HG03457 (cell line): ENCODE data around the gene TPGS1.

ENCODE experiments used
- ATAC-seq: cut with Tn5 transposase; IDR thresholded peaks from one replicate; pipeline ENCODE4 v1.9.1; 2021; ENCODE audit warnings: moderate number of reproducible peaks; ENCODE audit not compliant: unreplicated experiment

The TPGS1 gene

GRCh38 chr19:517721-518597 lies 10.7 kb downstream of the TPGS1 start:
- ATAC-seq: no peak

GRCh38 chr19:518598-519231 lies 11.4 kb downstream of the TPGS1 start:
- ATAC-seq: no peak

GRCh38 chr19:519449-519865 lies 12.2 kb downstream of the TPGS1 start:
- ATAC-seq: no peak

- no peak for ATAC-seq
Measured at GRCh38 chr19:522726-523125, 15.4 kb downstream of the TPGS1 start.

GRCh38 chr19:524062-524674 lies 16.9 kb downstream of the TPGS1 start:
- ATAC-seq: no peak

GRCh38 chr19:525029-525428 lies 17.7 kb downstream of the TPGS1 start:
- no peak for ATAC-seq

- no peak for ATAC-seq
Measured at GRCh38 chr19:525857-526419, 18.6 kb downstream of the TPGS1 start.

- no peak for ATAC-seq
Measured at GRCh38 chr19:530134-531008, 23.1 kb downstream of the TPGS1 start.

GRCh38 chr19:531009-531752 lies 23.9 kb downstream of the TPGS1 start:
- ATAC-seq: peak; percentile 42

- ATAC-seq: no peak
Measured at GRCh38 chr19:531753-532560, 24.7 kb downstream of the TPGS1 start, which contains the start of gene CDC34. Gene CDC34 (plus strand): TSS chr19:531760. CDS start chr19:531932, 172 bp downstream.

- ATAC-seq: no peak
Measured at GRCh38 chr19:532561-533363, 25.5 kb downstream of the TPGS1 start.

GRCh38 chr19:533364-534058 lies 26.2 kb downstream of the TPGS1 start:
- no peak for ATAC-seq

- ATAC-seq: no peak
Measured at GRCh38 chr19:534088-534487, 26.8 kb downstream of the TPGS1 start.

- ATAC-seq: no peak
Measured at GRCh38 chr19:535017-535835, 27.9 kb downstream of the TPGS1 start.

- no peak for ATAC-seq
Measured at GRCh38 chr19:536031-536880, 29.0 kb downstream of the TPGS1 start.

- no peak for ATAC-seq
Measured at GRCh38 chr19:536881-537404, 29.6 kb downstream of the TPGS1 start.
